IMR-90 (cell line): ENCODE results near the gene MGAT3. TPM values are rescaled to one million over a fixed set of nuclear protein-coding genes. Genes with fewer than 3 reads are reported as not detected.

Experiments
- ATAC-seq: fragments of 200-7000 bp; cut with Tn5 transposase; 2 replicates; pipeline ENCODE4 v1.9.1; 2020; ENCODE audit warnings: low read depth, mild to moderate bottlenecking, moderate library complexity
- BruUV-seq: library from RNA; stranded (reverse); fragments of 400-500 nt; replicated peaks from 2 replicates; lab custom pipeline; 2021; lab: Mats Ljungman, UMichigan
- CTCF ChIA-PET: fragments of 300-600 bp; formaldehyde crosslinking; extraction: SDS; loops from one replicate; lab custom pipeline; 2021; ENCODE audit warnings: antibody characterized with exemption; lab: Yijun Ruan, JAX
- POLR2A ChIA-PET: fragments of 300-600 bp; sonication (Branson Sonifier 250); formaldehyde crosslinking; loops from one replicate; lab custom pipeline; 2022; ENCODE audit warnings: antibody characterized with exemption; ENCODE audit not compliant: unreplicated experiment; lab: Charles Lee
- DNase-seq: peaks from one replicate; pipeline ENCODE4 v3.0.0; 2013
- H2AFZ ChIP-seq: replicated peaks from 2 replicates; pipeline ENCODE3; 2013; ENCODE audit warnings: low read length, mild to moderate bottlenecking; ENCODE audit not compliant: poor library complexity
- H2AK5ac ChIP-seq: 2 replicates; pipeline ENCODE4 v1.6.1; 2013; ENCODE audit warnings: low read depth, low read length, inconsistent platforms
- H2AK9ac ChIP-seq: replicated peaks from 2 replicates; pipeline ENCODE3; 2013; ENCODE audit warnings: mild to moderate bottlenecking, low read depth, low read length, moderate library complexity; ENCODE audit not compliant: poor library complexity
- H2BK120ac ChIP-seq: 2 replicates; pipeline ENCODE4 v1.6.1; 2013; ENCODE audit warnings: low read depth, low read length, inconsistent platforms
- H2BK15ac ChIP-seq: 3 replicates; pipeline ENCODE4 v1.6.1; 2013; ENCODE audit warnings: low read depth, low read length, inconsistent platforms
- H2BK20ac ChIP-seq: 2 replicates; pipeline ENCODE4 v1.6.1; 2013; ENCODE audit warnings: low read depth, mild to moderate bottlenecking, inconsistent platforms, low read length, moderate library complexity
- H2BK5ac ChIP-seq: 2 replicates; pipeline ENCODE4 v1.6.1; 2013; ENCODE audit warnings: mild to moderate bottlenecking, low read depth, low read length, inconsistent platforms; ENCODE audit not compliant: poor library complexity, severe bottlenecking
- H3K14ac ChIP-seq: replicated peaks from 2 replicates; pipeline ENCODE4 v1.6.1; 2013; ENCODE audit warnings: low read depth, low read length, inconsistent platforms
- H3K18ac ChIP-seq: 2 replicates; pipeline ENCODE4 v1.6.1; 2013; ENCODE audit warnings: low read depth, low read length, control low read depth
- H3K23ac ChIP-seq: 2 replicates; pipeline ENCODE4 v1.6.1; 2013; ENCODE audit warnings: low read depth, low read length, inconsistent platforms
- H3K27ac ChIP-seq: 2 replicates; pipeline ENCODE4 v1.5.1; 2013; ENCODE audit warnings: mild to moderate bottlenecking, control low read depth, low read length; ENCODE audit not compliant: insufficient read depth
- H3K27me3 ChIP-seq: 2 replicates; pipeline ENCODE4 v1.6.1; 2013; ENCODE audit warnings: low read length; ENCODE audit not compliant: control insufficient read depth, insufficient read depth
- H3K36me3 ChIP-seq: 2 replicates; pipeline ENCODE4 v1.6.1; 2013; ENCODE audit warnings: low read length, mixed read lengths; ENCODE audit not compliant: control insufficient read depth, insufficient read depth
- H3K4ac ChIP-seq: 2 replicates; pipeline ENCODE4 v1.6.1; 2013; ENCODE audit warnings: low read depth, low read length, inconsistent platforms
- H3K4me1 ChIP-seq: 2 replicates; pipeline ENCODE4 v1.6.1; 2013; ENCODE audit warnings: low read length, mixed read lengths; ENCODE audit not compliant: control insufficient read depth, insufficient read depth
- H3K4me2 ChIP-seq: 2 replicates; pipeline ENCODE4 v1.6.1; 2013; ENCODE audit warnings: low read depth, mild to moderate bottlenecking, control low read depth, low read length, moderate library complexity
- H3K4me3 ChIP-seq: 2 replicates; pipeline ENCODE4 v1.5.1; 2013; ENCODE audit warnings: low read depth, mild to moderate bottlenecking, control low read depth, low read length, moderate library complexity; ENCODE audit not compliant: insufficient read depth
- H3K56ac ChIP-seq: 2 replicates; pipeline ENCODE4 v1.6.1; 2013; ENCODE audit warnings: low read length, inconsistent platforms; ENCODE audit not compliant: insufficient read depth; ENCODE audit errors: extremely low read depth
- H3K79me1 ChIP-seq, 2 experiments: 2 replicates each; pipeline ENCODE4 v1.6.1; 2013; ENCODE audit warnings: low read length in 2 of 2, inconsistent platforms in 1 of 2, low read depth in 1 of 2
- H3K9ac ChIP-seq: 2 replicates; pipeline ENCODE4 v1.6.1; 2013; ENCODE audit warnings: low read depth, low read length, control low read depth
- H3K9me1 ChIP-seq: 2 replicates; pipeline ENCODE4 v1.6.1; 2013; ENCODE audit warnings: low read length, inconsistent platforms; ENCODE audit not compliant: insufficient read depth
- H3K9me3 ChIP-seq: 2 replicates; pipeline ENCODE4 v1.6.1; 2013; ENCODE audit warnings: low read length; ENCODE audit not compliant: control insufficient read depth, insufficient read depth
- H4K20me1 ChIP-seq: 2 replicates; pipeline ENCODE4 v1.6.1; 2013; ENCODE audit warnings: low read length, inconsistent platforms; ENCODE audit not compliant: insufficient read depth
- H4K5ac ChIP-seq: 2 replicates; pipeline ENCODE4 v1.6.1; 2013; ENCODE audit warnings: mild to moderate bottlenecking, low read depth, low read length, control low read depth
- H4K8ac ChIP-seq, 2 experiments: 2 replicates each; pipeline ENCODE4 v1.6.1; 2013; ENCODE audit warnings: low read depth in 2 of 2, low read length in 2 of 2, control low read depth in 1 of 2, inconsistent platforms in 1 of 2
- H4K91ac ChIP-seq: 2 replicates; pipeline ENCODE4 v1.6.1; 2013; ENCODE audit warnings: low read depth, low read length, inconsistent platforms; ENCODE audit not compliant: insufficient read depth
- BHLHE40 ChIP-seq: fragments of 150-350 bp; IDR thresholded peaks from 2 replicates; pipeline ENCODE4 v1.6.1; 2016; ENCODE audit warnings: mild to moderate bottlenecking, low read depth, low read length
- CEBPB ChIP-seq: IDR thresholded peaks from 2 replicates; pipeline ENCODE4 v1.6.1; 2012; ENCODE audit warnings: low read depth, low read length, improper control_type of control experiment
- CHD1 ChIP-seq: IDR thresholded peaks from 2 replicates; pipeline ENCODE4 v1.6.1; 2012; ENCODE audit warnings: low read depth, low read length, improper control_type of control experiment
- CTCF ChIP-seq: conservative IDR thresholded peaks from 2 replicates; pipeline ENCODE4 v1.5.1; 2012; ENCODE audit warnings: mild to moderate bottlenecking, low read depth, low read length, improper control_type of control experiment
- ELK1 ChIP-seq: fragments of 150-350 bp; IDR thresholded peaks from 2 replicates; pipeline ENCODE4 v1.6.1; 2016; ENCODE audit warnings: low read depth, mild to moderate bottlenecking, low read length, moderate library complexity, borderline replicate concordance
- FOS ChIP-seq: fragments of 150-350 bp; IDR thresholded peaks from 2 replicates; pipeline ENCODE4 v1.6.1; 2016; ENCODE audit warnings: low read depth, low read length
- MAFK ChIP-seq: IDR thresholded peaks from 2 replicates; pipeline ENCODE4 v1.6.1; 2012; ENCODE audit warnings: low read depth, low read length, improper control_type of control experiment
- MAZ ChIP-seq: IDR thresholded peaks from 2 replicates; pipeline ENCODE4 v1.6.1; 2012; ENCODE audit warnings: low read depth, mild to moderate bottlenecking, low read length, improper control_type of control experiment, moderate library complexity, borderline replicate concordance
- MXI1 ChIP-seq: IDR thresholded peaks from 2 replicates; pipeline ENCODE4 v1.6.1; 2012; ENCODE audit warnings: low read depth, mild to moderate bottlenecking, low read length, moderate library complexity, borderline replicate concordance
- NFE2L2 ChIP-seq: fragments of 150-350 bp; IDR thresholded peaks from 2 replicates; pipeline ENCODE4 v1.6.1; 2016; ENCODE audit warnings: low read depth, mild to moderate bottlenecking, low read length
- RCOR1 ChIP-seq: IDR thresholded peaks from 2 replicates; pipeline ENCODE4 v1.6.1; 2012; ENCODE audit warnings: mild to moderate bottlenecking, low read length, improper control_type of control experiment; ENCODE audit not compliant: insufficient replicate concordance
- SMC3 ChIP-seq: fragments of 150-350 bp; IDR thresholded peaks from 2 replicates; pipeline ENCODE4 v1.6.1; 2016; ENCODE audit warnings: low read depth, mild to moderate bottlenecking, antibody characterized with exemption, low read length, moderate library complexity
- USF2 ChIP-seq: fragments of 150-350 bp; IDR thresholded peaks from 2 replicates; pipeline ENCODE4 v1.6.1; 2017; ENCODE audit warnings: mild to moderate bottlenecking, antibody characterized with exemption, low read length, low read depth
- WGBS, 2 experiments: methylation state at CpG; one replicate each; pipeline versions ENCODE4 v1.1.5 to v1.1.7; 2013; ENCODE audit warnings: missing lambda C conversion rate in 2 of 2; ENCODE audit not compliant: insufficient read length in 1 of 2; ENCODE audit errors: extremely low coverage in 2 of 2; 5-methylcytosine and 5-hydroxymethylcytosine counted together
- dilution Hi-C: fragments of 300-500 bp; cut with HindIII; formaldehyde crosslinking; loops from one replicate; pipeline ENCODE4 v1.14.3; 2018; ENCODE audit warnings: low sequenced_read_pairs; ENCODE audit not compliant: unreplicated experiment
- in situ Hi-C: fragments of 300-500 bp; cut with MboI; formaldehyde crosslinking; loops from 3 replicates; pipeline ENCODE4 v1.14.3; 2019; ENCODE audit warnings: low sequenced_read_pairs, inconsistent platforms, mixed read lengths
- intact Hi-C: fragments of 100-400 bp; cut with micrococcal nuclease; formaldehyde crosslinking; loops from 2 replicates; pipeline ENCODE4 v1.10.0; 2022
- polyA plus RNA-seq, 3 experiments: library from polyadenylated mRNA; depleted of rRNA; stranded (reverse); fragments of >200 nt; gene quantifications; 2 replicates each; pipeline ENCODE4 v1.2.3, GENCODE V29; 2012; ENCODE audit warnings: low replicate concordance in 1 of 3
- total RNA-seq: library from RNA; depleted of rRNA; stranded (reverse); fragments of >200 nt; gene quantifications from 2 replicates; pipeline ENCODE4 v1.2.3, GENCODE V29; 2012

Gene MGAT3
- total and polyA plus RNA-seq, 2 of the 4 experiments (the other 2 are of a cell fraction) = 0.36 to 1.1 TPM

DNA sequence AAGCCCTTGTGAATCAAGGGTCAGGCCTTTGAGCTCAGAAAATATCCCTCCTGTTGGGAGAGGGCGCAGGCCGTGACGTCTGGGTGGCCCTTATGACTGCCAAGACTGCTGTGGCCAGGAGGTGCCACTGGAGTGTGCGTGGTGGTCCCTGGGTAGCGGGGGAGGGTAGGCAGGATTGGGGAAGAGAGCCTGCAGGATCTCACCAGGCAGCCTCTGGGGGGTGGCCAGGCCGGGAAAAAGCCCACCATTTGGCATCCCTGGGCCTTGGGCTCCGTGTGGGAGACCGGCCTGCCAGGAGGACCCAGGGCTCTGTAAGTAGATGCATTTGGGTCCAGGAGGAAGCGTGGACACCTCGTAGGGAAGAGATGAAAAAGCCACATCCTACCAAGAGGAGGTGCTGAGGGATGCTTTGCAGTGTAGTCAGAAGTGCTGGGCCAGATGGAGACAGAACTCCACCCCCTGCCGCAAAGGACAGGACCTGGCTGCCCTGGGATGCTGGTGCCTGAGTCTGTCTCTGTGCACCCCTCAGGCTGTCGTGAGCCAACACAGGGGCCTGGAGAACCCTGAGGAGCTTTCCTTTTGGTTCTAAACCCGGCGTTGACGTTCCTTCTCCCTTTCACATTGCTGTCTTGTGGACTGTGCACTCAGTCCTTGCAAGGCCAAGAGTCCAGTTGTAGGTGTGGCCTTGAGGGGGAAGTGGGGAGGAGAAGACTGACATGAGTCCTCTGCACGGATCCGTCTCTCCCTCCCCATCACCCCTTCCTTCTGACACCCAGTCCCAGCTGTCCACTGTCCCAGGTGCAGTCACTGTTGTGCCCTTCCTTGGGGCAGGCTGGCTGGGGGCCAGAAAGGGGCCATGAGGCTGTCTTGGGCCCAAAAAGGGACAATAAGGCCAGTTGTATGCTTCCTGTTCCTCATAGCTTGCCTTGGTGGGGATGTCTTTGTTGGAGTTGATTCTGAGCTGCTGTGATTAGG lies 32.6 kb downstream of the MGAT3 start:
- intact Hi-C loops = loop anchor here (10.0 kb wide), 2 partner anchors 55 to 315 kb away; no protein-coding TSS in a partner anchor
- Histone ChIP-seq H4K5ac (no peak overlapping the region), H3K56ac (no peak overlapping the region), H2AK5ac (no peak overlapping the region; the same call in 1 of the 2 replicates), H3K27me3 (no peaks in the 10 kb centered on the region; the same call in 1 of the 2 replicates), H4K8ac (peak overlapping the region in 1 of 2 experiments; percentile 57; a peak in 1 of 4 replicates), H3K14ac (no peak overlapping the region), H3K79me1 (0 out of 4 replicates have a peak, but pooled peaks cover 0 to 2% of the 10 kb centered on the region in 2 experiments), H3K4me2 (no peak overlapping the region), H3K9me1 (peaks cover 11% of the 10 kb centered on the region), H2BK5ac (no peak overlapping the region), H2AFZ (peak overlapping the region; percentile 85), H2BK120ac (no peak overlapping the region), H3K27ac (no peak overlapping the region), H3K9me3 (no peaks in the 10 kb centered on the region), H3K23ac (no peak overlapping the region), H4K20me1 (peaks cover 12% of the 10 kb centered on the region; the same call in 1 of the 2 replicates), H3K9ac (no peak overlapping the region), H3K4ac (no peak overlapping the region), H4K91ac (no peak overlapping the region), H3K36me3 (no peaks in the 10 kb centered on the region), H3K4me3 (no peak overlapping the region), H3K4me1 (peaks cover 5% of the 10 kb centered on the region), H3K18ac (no peak overlapping the region), H2BK20ac (no peak overlapping the region), H2AK9ac (peak overlapping the region; percentile 61), H2BK15ac (no peak overlapping the region)
- in situ Hi-C loops = no loop called here
- no peak for ATAC-seq
- DNase-seq = no peak
- BruUV-seq = no TSS peak
- WGBS, 2 experiments = 86% methylated on average over 10 of the region's 17 CpGs; no CpG with 5 or more reads in 1 of the 2 experiments
- CTCF ChIA-PET = no interaction called here
- dilution Hi-C loops = no loop called here
- POLR2A ChIA-PET = no interaction called here
- no peak for TF ChIP-seq CHD1
- TF ChIP-seq FOS = no peak
- TF ChIP-seq BHLHE40 = no peak
- TF ChIP-seq ELK1 = no peak
- no peak for TF ChIP-seq CTCF
- TF ChIP-seq NFE2L2 = no peak
- TF ChIP-seq CEBPB = no peak
- TF ChIP-seq MXI1 = no peak
- TF ChIP-seq USF2 = no peak
- no peak for TF ChIP-seq MAZ
- no peak for TF ChIP-seq MAFK
- TF ChIP-seq SMC3 = no peak
- no peak for TF ChIP-seq RCOR1
